Pericardium fibroblast (primary cell): ENCODE data around the gene ST6GAL1. TPM values are rescaled to one million over a fixed set of nuclear protein-coding genes. Genes with fewer than 3 reads are reported as not detected.

ENCODE experiments used
- total RNA-seq: library from RNA; depleted of rRNA; stranded (reverse); fragments of >200 nt; gene quantifications from 2 replicates; pipeline ENCODE4 v1.2.3, GENCODE V29; 2015

Gene ST6GAL1, protein sequence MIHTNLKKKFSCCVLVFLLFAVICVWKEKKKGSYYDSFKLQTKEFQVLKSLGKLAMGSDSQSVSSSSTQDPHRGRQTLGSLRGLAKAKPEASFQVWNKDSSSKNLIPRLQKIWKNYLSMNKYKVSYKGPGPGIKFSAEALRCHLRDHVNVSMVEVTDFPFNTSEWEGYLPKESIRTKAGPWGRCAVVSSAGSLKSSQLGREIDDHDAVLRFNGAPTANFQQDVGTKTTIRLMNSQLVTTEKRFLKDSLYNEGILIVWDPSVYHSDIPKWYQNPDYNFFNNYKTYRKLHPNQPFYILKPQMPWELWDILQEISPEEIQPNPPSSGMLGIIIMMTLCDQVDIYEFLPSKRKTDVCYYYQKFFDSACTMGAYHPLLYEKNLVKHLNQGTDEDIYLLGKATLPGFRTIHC
- total RNA-seq: 9.6 and 18.9 TPM in 2 replicates

DNA sequence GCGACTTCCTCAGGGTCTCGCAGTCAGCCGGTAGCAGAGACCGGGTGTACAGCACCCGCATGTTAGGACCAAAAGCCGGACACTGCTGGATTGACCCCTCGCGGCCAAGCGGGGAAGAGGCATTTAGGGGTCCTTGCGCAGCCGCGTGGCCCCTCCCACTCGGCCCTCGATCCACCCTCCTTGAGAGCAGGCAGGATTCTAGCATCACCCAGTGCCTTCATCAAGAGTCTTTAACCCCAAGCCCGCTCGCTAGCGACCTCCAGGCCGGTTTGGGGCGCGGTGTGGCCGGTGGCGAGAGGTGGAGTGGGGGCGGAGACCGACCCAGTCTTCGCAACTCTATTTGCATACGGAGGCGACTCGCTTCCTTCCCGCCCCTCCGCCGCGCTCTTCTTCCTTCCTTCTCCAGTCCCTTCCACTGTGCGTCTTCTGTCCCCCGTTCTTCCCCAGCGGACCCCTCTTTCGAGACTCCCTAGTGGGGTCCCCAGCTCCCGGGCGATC lies at the start of gene ST6GAL1:
Gene ST6GAL1 (plus strand): TSS at position 384 of the 498 bp plus-strand sequence. CDS start 112,178 bp downstream, outside the sequence.

Other genes starting within 250 kb of the ST6GAL1 start
- gene KNG1, start 213.2 kb upstream of the ST6GAL1 start, total RNA-seq: not detected in 2 replicates
- 267 and 306 TPM in 2 replicates for gene EIF4A2, start 146.9 kb upstream of the ST6GAL1 start, total RNA-seq
- gene RFC4, start 124.0 kb upstream of the ST6GAL1 start, total RNA-seq: 11.7 and 12.3 TPM in 2 replicates
- under 0.01 TPM in 1 of 2 replicates, not detected in the other for gene ADIPOQ, start 87.8 kb upstream of the ST6GAL1 start, total RNA-seq
- gene RPL39L, start 209.0 kb downstream of the ST6GAL1 start, total RNA-seq: 19.2 and 20.5 TPM in 2 replicates